Liver (tissue), 9 donors: ENCODE results near the gene DLG4. TPM values are rescaled to one million over a fixed set of nuclear protein-coding genes. Genes with fewer than 3 reads are reported as not detected.

Source experiments
- DNase-seq: peaks from one replicate; pipeline ENCODE4 v3.0.0-alpha.2; 2017; ENCODE audit warnings: low spot score
- H3K27ac ChIP-seq, 2 donors: one replicate each; pipeline ENCODE4 v1.7.0; 2013; ENCODE audit warnings: inconsistent platforms in 2 of 2, low read length in 2 of 2, control low read depth in 1 of 2, low read depth in 1 of 2, mild to moderate bottlenecking in 1 of 2
- H3K27me3 ChIP-seq, 4 donors: one replicate each; pipeline versions ENCODE4 v1.6.1 to v1.7.0; 2013; ENCODE audit warnings: low read length in 3 of 4, inconsistent platforms in 1 of 4, mild to moderate bottlenecking in 1 of 4, moderate library complexity in 1 of 4; ENCODE audit not compliant: control insufficient read depth in 4 of 4, insufficient read depth in 4 of 4
- H3K36me3 ChIP-seq, 4 donors: one replicate each; pipeline versions ENCODE4 v1.6.1 to v1.7.0; 2013; ENCODE audit warnings: low read length in 3 of 4, mild to moderate bottlenecking in 3 of 4, low read depth in 1 of 4, moderate library complexity in 1 of 4; ENCODE audit not compliant: control insufficient read depth in 4 of 4, insufficient read depth in 3 of 4
- H3K4me1 ChIP-seq, 4 donors: one replicate each; pipeline versions ENCODE4 v1.6.1 to v1.7.0; 2013; ENCODE audit warnings: low read length in 3 of 4, mild to moderate bottlenecking in 3 of 4, moderate library complexity in 1 of 4; ENCODE audit not compliant: control insufficient read depth in 4 of 4, insufficient read depth in 4 of 4
- H3K4me3 ChIP-seq, 3 donors: one replicate each; pipeline versions ENCODE4 v1.6.1 to v1.7.0; 2013; ENCODE audit warnings: low read length in 3 of 3, control low read depth in 1 of 3, low read depth in 1 of 3, mild to moderate bottlenecking in 1 of 3
- H3K9ac ChIP-seq, 2 donors: one replicate each; pipeline ENCODE4 v1.7.0; 2013; ENCODE audit warnings: low read length in 2 of 2, mild to moderate bottlenecking in 2 of 2, moderate library complexity in 2 of 2, control low read depth in 1 of 2, low read depth in 1 of 2
- H3K9me3 ChIP-seq, 4 donors: one replicate each; pipeline versions ENCODE4 v1.6.1 to v1.7.0; 2013; ENCODE audit warnings: low read length in 3 of 4; ENCODE audit not compliant: control insufficient read depth in 4 of 4
- EGR1 ChIP-seq, 2 donors: IDR thresholded peaks; 2 replicates each; pipeline ENCODE4 v1.6.1; 2016 to 2018; ENCODE audit warnings: antibody characterized with exemption in 2 of 2, low read depth in 2 of 2
- GABPA ChIP-seq, 2 donors: IDR thresholded peaks in 1 of 2; conservative IDR thresholded peaks in 1 of 2; 2 replicates each; pipeline ENCODE4 v1.6.1; 2016; ENCODE audit warnings: antibody characterized with exemption in 2 of 2, mild to moderate bottlenecking in 1 of 2, moderate library complexity in 1 of 2
- HNF4G ChIP-seq: IDR thresholded peaks from 2 replicates; pipeline ENCODE4 v1.6.1; 2016; ENCODE audit warnings: antibody characterized with exemption
- RXRA ChIP-seq, 2 donors: IDR thresholded peaks; 2 replicates each; pipeline ENCODE4 v1.6.1; 2017 to 2018; ENCODE audit warnings: antibody characterized with exemption in 2 of 2, mild to moderate bottlenecking in 1 of 2
- SP1 ChIP-seq: IDR thresholded peaks from 2 replicates; pipeline ENCODE4 v1.6.1; 2018; ENCODE audit warnings: antibody characterized with exemption, mild to moderate bottlenecking
- TAF1 ChIP-seq: conservative IDR thresholded peaks from 2 replicates; pipeline ENCODE4 v1.6.1; 2016; ENCODE audit warnings: antibody characterized with exemption, mild to moderate bottlenecking
- YY1 ChIP-seq: IDR thresholded peaks from 2 replicates; pipeline ENCODE4 v1.6.1; 2016; ENCODE audit warnings: antibody characterized with exemption, mild to moderate bottlenecking
- WGBS: extraction: QIAGEN DNeasy Blood & Tissue Kit; methylation state at CpG from one replicate; pipeline ENCODE4 v1.1.7; 2013; 5-methylcytosine and 5-hydroxymethylcytosine counted together
- polyA plus RNA-seq, 2 donors: library from polyadenylated mRNA; stranded (reverse) in 1 of 2; unstranded in 1 of 2; fragments of 200-250 nt in 1 of 2; fragments of >200 nt in 1 of 2; fragmentation: Nextera tagmentation in 1 of 2; extraction: Ambion mirVana in 1 of 2; gene quantifications; one replicate each; pipeline versions ENCODE4 v1.2.1 to v1.2.3, GENCODE V29; 2013 to 2015
- total RNA-seq, 2 donors: library from RNA; depleted of rRNA; stranded (reverse); fragments of >200 nt; gene quantifications; one replicate each; pipeline ENCODE4 v1.2.3, GENCODE V29; 2014
- TF ChIP-seq, protein P1 (sequence below): IDR thresholded peaks from 2 replicates; pipeline ENCODE4 v1.6.1; 2016; ENCODE audit warnings: antibody characterized with exemption
- TF ChIP-seq, protein P2 (sequence below): IDR thresholded peaks from 2 replicates; pipeline ENCODE4 v1.6.1; 2016; ENCODE audit warnings: antibody characterized with exemption, mild to moderate bottlenecking
- TF ChIP-seq, protein P3 (sequence below): IDR thresholded peaks from 2 replicates; pipeline ENCODE4 v1.6.1; 2016; ENCODE audit warnings: antibody characterized with exemption
- TF ChIP-seq, protein P4 (sequence below): fragments of 150-350 bp; IDR thresholded peaks from 2 replicates; pipeline ENCODE4 v1.5.1; 2017; ENCODE audit warnings: improper control_type of control experiment, low read depth, low read length; ENCODE audit not compliant: missing input control
- donor health status: healthy.
- donor health status: healthy.
- donor health status: healthy.
- donor health status: healthy.
- donor health status: healthy.

DLG4 gene
- total and polyA plus RNA-seq, 4 donors, result 0.40 to 5.7 (median 1.9) TPM

DNA sequence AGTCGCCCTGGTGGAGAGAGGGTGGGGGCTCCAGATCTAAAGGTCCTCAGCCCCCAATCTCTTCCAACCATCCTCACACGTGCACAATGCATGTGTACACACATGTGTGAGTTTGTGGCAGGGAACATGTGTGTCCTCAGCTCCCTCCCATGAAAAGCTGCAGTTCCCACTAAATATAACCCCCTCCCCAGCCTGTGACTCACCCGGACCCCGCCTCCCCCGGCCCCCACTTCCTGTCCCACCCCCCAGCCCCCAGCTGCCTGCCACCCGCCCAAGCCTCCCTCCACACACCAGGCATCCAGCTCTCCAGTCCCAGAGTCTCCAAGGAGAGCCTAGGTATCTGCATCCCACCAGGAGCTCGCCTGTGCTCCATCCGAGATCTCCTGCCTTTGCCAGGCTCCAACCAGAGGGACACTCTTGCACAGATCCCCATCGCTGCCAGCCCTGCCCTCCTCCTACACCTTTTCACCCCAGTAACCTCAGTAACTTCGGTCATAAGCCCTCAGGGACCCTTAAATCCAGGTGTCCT, 3.9 kb downstream of the DLG4 start:
- Histone ChIP-seq H3K4me1 (peaks cover 11 to 35% (median 25%) of the 10 kb centered on the region in 4 donors), H3K4me3 (no peak overlapping the region), H3K27me3 (no peaks in the 10 kb centered on the region), H3K9ac (no peak overlapping the region), H3K9me3 (no peaks in the 10 kb centered on the region), H3K27ac (peak overlapping the region in 1 of 2 donors; percentile 78), H3K36me3 (no peaks in the 10 kb centered on the region)
- 42% methylated on average over 10 of the region's 10 CpGs for WGBS
- DNase-seq, result no peak
- TF ChIP-seq, protein P1, sequence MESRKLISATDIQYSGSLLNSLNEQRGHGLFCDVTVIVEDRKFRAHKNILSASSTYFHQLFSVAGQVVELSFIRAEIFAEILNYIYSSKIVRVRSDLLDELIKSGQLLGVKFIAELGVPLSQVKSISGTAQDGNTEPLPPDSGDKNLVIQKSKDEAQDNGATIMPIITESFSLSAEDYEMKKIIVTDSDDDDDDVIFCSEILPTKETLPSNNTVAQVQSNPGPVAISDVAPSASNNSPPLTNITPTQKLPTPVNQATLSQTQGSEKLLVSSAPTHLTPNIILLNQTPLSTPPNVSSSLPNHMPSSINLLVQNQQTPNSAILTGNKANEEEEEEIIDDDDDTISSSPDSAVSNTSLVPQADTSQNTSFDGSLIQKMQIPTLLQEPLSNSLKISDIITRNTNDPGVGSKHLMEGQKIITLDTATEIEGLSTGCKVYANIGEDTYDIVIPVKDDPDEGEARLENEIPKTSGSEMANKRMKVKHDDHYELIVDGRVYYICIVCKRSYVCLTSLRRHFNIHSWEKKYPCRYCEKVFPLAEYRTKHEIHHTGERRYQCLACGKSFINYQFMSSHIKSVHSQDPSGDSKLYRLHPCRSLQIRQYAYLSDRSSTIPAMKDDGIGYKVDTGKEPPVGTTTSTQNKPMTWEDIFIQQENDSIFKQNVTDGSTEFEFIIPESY, result no peak

DNA sequence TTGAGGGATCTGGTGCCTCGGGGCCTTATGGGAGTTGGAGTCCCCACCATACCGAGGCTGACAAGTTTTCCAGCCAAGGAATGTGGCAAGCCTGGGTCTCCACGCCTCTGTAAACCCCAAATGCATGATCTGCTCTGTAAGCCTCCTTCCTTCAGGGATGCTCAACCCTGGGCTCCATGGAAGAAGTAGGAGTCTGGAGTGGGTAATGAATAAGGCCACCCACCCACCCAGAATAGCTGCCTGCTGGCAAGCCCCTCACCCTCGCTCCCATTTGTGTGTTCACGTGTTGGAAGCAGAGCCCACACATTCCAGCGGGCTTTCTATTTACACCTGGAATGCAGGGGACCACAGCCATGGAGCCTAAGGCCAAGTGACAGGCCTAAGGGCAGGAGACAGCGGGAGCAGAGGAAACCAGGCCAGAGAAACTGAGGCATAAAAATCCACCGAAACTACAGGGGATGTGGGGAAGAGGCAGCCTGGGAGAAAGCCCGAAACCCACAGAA, 4.4 kb downstream of the DLG4 start:
- no peaks in the 10 kb centered on the region for H3K36me3 ChIP-seq
- WGBS, result 36% methylated on average over 9 of the region's 9 CpGs
- no peaks in the 10 kb centered on the region for H3K27me3 ChIP-seq
- peak overlapping the region; percentile 74 to 78 for H3K27ac ChIP-seq
- no peak overlapping the region for H3K4me3 ChIP-seq
- H3K9me3 ChIP-seq, result no peaks in the 10 kb centered on the region
- TF ChIP-seq YY1 (no peak), SP1 (no peak), RXRA (IDR thresholded peaks at IDR 0.05) (peak in 1 of 2 donors; percentile 8)
- TF ChIP-seq, protein P1, result no peak
- DNase-seq, result no peak
- H3K9ac ChIP-seq, result no peak overlapping the region
- H3K4me1 ChIP-seq, result peaks cover 11 to 31% (median 21%) of the 10 kb centered on the region in 4 donors

GRCh38 chr17:7214300-7215135, 5.1 kb downstream of the DLG4 start:
- Histone ChIP-seq H3K9ac (no peak overlapping the region), H3K27me3 (no peaks in the 10 kb centered on the region), H3K9me3 (no peaks in the 10 kb centered on the region), H3K4me1 (peaks cover 11 to 30% (median 20%) of the 10 kb centered on the region in 4 donors), H3K36me3 (no peaks in the 10 kb centered on the region), H3K4me3 (peak overlapping the region; percentile 23 to 33 (median 30)), H3K27ac (peak overlapping the region; percentile 74 to 78)
- DNase-seq, result peak; percentile 98
- under 1% methylated on average over 45 of the region's 45 CpGs for WGBS
- TF ChIP-seq, protein P1, result no peak
- no peak for TF ChIP-seq HNF4G
- peak; percentile 76 for TF ChIP-seq EGR1 (IDR thresholded peaks at IDR 0.05; ENCODE audit: low read depth in 2 of 2)
- TF ChIP-seq RXRA (IDR thresholded peaks at IDR 0.05), result peak in 1 of 2 donors; percentile 9
- TF ChIP-seq SP1, result peak; percentile 82
- TF ChIP-seq, protein P2, sequence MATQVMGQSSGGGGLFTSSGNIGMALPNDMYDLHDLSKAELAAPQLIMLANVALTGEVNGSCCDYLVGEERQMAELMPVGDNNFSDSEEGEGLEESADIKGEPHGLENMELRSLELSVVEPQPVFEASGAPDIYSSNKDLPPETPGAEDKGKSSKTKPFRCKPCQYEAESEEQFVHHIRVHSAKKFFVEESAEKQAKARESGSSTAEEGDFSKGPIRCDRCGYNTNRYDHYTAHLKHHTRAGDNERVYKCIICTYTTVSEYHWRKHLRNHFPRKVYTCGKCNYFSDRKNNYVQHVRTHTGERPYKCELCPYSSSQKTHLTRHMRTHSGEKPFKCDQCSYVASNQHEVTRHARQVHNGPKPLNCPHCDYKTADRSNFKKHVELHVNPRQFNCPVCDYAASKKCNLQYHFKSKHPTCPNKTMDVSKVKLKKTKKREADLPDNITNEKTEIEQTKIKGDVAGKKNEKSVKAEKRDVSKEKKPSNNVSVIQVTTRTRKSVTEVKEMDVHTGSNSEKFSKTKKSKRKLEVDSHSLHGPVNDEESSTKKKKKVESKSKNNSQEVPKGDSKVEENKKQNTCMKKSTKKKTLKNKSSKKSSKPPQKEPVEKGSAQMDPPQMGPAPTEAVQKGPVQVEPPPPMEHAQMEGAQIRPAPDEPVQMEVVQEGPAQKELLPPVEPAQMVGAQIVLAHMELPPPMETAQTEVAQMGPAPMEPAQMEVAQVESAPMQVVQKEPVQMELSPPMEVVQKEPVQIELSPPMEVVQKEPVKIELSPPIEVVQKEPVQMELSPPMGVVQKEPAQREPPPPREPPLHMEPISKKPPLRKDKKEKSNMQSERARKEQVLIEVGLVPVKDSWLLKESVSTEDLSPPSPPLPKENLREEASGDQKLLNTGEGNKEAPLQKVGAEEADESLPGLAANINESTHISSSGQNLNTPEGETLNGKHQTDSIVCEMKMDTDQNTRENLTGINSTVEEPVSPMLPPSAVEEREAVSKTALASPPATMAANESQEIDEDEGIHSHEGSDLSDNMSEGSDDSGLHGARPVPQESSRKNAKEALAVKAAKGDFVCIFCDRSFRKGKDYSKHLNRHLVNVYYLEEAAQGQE, result no peak
- no peak for TF ChIP-seq TAF1
- TF ChIP-seq GABPA (IDR thresholded peaks at IDR 0.05 in 1 of 2, conservative IDR thresholded peaks at IDR 0.05 in 1 of 2), result no peak
- TF ChIP-seq, protein P3, sequence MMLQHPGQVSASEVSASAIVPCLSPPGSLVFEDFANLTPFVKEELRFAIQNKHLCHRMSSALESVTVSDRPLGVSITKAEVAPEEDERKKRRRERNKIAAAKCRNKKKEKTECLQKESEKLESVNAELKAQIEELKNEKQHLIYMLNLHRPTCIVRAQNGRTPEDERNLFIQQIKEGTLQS, result no peak
- TF ChIP-seq, protein P4, sequence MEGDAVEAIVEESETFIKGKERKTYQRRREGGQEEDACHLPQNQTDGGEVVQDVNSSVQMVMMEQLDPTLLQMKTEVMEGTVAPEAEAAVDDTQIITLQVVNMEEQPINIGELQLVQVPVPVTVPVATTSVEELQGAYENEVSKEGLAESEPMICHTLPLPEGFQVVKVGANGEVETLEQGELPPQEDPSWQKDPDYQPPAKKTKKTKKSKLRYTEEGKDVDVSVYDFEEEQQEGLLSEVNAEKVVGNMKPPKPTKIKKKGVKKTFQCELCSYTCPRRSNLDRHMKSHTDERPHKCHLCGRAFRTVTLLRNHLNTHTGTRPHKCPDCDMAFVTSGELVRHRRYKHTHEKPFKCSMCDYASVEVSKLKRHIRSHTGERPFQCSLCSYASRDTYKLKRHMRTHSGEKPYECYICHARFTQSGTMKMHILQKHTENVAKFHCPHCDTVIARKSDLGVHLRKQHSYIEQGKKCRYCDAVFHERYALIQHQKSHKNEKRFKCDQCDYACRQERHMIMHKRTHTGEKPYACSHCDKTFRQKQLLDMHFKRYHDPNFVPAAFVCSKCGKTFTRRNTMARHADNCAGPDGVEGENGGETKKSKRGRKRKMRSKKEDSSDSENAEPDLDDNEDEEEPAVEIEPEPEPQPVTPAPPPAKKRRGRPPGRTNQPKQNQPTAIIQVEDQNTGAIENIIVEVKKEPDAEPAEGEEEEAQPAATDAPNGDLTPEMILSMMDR, result peak; percentile 56
- TF ChIP-seq YY1, result no peak
